Naive thymus-derived CD4-positive, alpha-beta T cell (primary cell): Measurements from ENCODE around the gene NPC1. TPM values are rescaled to one million over a fixed set of nuclear protein-coding genes. Genes with fewer than 3 reads are reported as not detected.
A peak's percentile ranks its signal among the peaks of the same experiment; 100 is the strongest.

Experiments
- ATAC-seq: fragments of 150-1000 bp; cut with Tn5 transposase; 2 replicates; pipeline ENCODE4 v1.10.0; 2021; ENCODE audit warnings: mild to moderate bottlenecking, moderate library complexity
- CTCF ChIA-PET: fragments of 350-600 bp; sonication (Branson Sonifier 250); formaldehyde crosslinking; loops from one replicate; lab custom pipeline; 2021; ENCODE audit warnings: antibody characterized with exemption; lab: Charles Lee
- POLR2A ChIA-PET: fragments of 350-600 bp; sonication (Branson Sonifier 250); formaldehyde crosslinking; loops from one replicate; lab custom pipeline; 2021; ENCODE audit warnings: antibody characterized with exemption, inconsistent platforms; lab: Charles Lee
- DNase-seq, 9 donors: peaks; one replicate each; pipeline versions ENCODE4 v3.0.0 to v3.0.0-alpha.2; 2020 to 2022; ENCODE audit warnings: mixed read lengths in 1 of 9
- H3K27ac ChIP-seq: one replicate; pipeline ENCODE4 v1.7.0; 2013; ENCODE audit warnings: mild to moderate bottlenecking, low read depth, low read length, moderate library complexity
- H3K27me3 ChIP-seq, 2 donors: one replicate each; pipeline ENCODE4 v1.7.0; 2013; ENCODE audit warnings: low read length in 2 of 2, mild to moderate bottlenecking in 2 of 2, moderate library complexity in 2 of 2; ENCODE audit not compliant: control insufficient read depth in 2 of 2, insufficient read depth in 2 of 2
- H3K36me3 ChIP-seq, 3 experiments: 1 replicate in 2 of 3; 2 replicates in 1 of 3; pipeline ENCODE4 v1.7.0; 2013; ENCODE audit warnings: low read length in 3 of 3, mild to moderate bottlenecking in 3 of 3, moderate library complexity in 1 of 3; ENCODE audit not compliant: insufficient read depth in 3 of 3, control insufficient read depth in 2 of 3
- H3K4me1 ChIP-seq, 2 donors: one replicate each; pipeline ENCODE4 v1.7.0; 2013; ENCODE audit warnings: low read length in 2 of 2, mild to moderate bottlenecking in 2 of 2, moderate library complexity in 1 of 2; ENCODE audit not compliant: control insufficient read depth in 2 of 2, insufficient read depth in 2 of 2
- H3K4me3 ChIP-seq: 2 replicates; pipeline ENCODE4 v1.7.0; 2013; ENCODE audit warnings: mild to moderate bottlenecking, low read length
- H3K9me3 ChIP-seq, 3 experiments: 1 replicate in 2 of 3; 2 replicates in 1 of 3; pipeline ENCODE4 v1.7.0; 2013; ENCODE audit warnings: low read length in 3 of 3; ENCODE audit not compliant: control insufficient read depth in 2 of 3
- H3K27ac Mint-ChIP-seq, 9 donors: one replicate each; pipeline ENCODE4 v1.8.0; 2020 to 2022; ENCODE audit warnings: mixed read lengths in 9 of 9, mild to moderate bottlenecking in 8 of 9, moderate library complexity in 5 of 9, inconsistent platforms in 2 of 9
- H3K27me3 Mint-ChIP-seq, 5 donors: one replicate each; pipeline ENCODE4 v1.8.0; 2021 to 2022; ENCODE audit warnings: mixed read lengths in 5 of 5, mild to moderate bottlenecking in 1 of 5
- H3K36me3 Mint-ChIP-seq, 5 donors: one replicate each; pipeline ENCODE4 v1.8.0; 2020 to 2022; ENCODE audit warnings: mixed read lengths in 5 of 5, mild to moderate bottlenecking in 3 of 5, inconsistent platforms in 1 of 5
- H3K4me1 Mint-ChIP-seq, 7 donors: one replicate each; pipeline ENCODE4 v1.8.0; 2020 to 2022; ENCODE audit warnings: mixed read lengths in 7 of 7, mild to moderate bottlenecking in 3 of 7, inconsistent platforms in 1 of 7
- H3K4me3 Mint-ChIP-seq, 10 donors: one replicate each; pipeline ENCODE4 v1.8.0; 2020 to 2022; ENCODE audit warnings: mild to moderate bottlenecking in 10 of 10, mixed read lengths in 10 of 10, moderate library complexity in 6 of 10, inconsistent platforms in 2 of 10
- H3K9me3 Mint-ChIP-seq, 11 donors: one replicate each; pipeline ENCODE4 v1.8.0; 2020 to 2022; ENCODE audit warnings: mixed read lengths in 11 of 11, mild to moderate bottlenecking in 4 of 11, inconsistent platforms in 1 of 11, moderate library complexity in 1 of 11
- intact Hi-C, 2 donors: fragments of 100-400 bp; cut with micrococcal nuclease; formaldehyde crosslinking; loops; one replicate each; pipeline ENCODE4 v1.15.1; 2023
- polyA plus RNA-seq, 2 donors: library from polyadenylated mRNA; unstranded; fragments of 300-500 nt; fragmentation: Illumina TruSeq; gene quantifications; one replicate each; pipeline ENCODE4 v1.2.3, GENCODE V29; 2021
- total RNA-seq, 6 experiments: library from RNA in 5 of 6; stranded (reverse) in 5 of 6; gene quantifications; 1 replicate in 5 of 6; 2 replicates in 1 of 6; pipeline ENCODE4 v1.2.3 and lab custom pipeline; 2021 to 2026

NPC1 gene
- total and polyA plus RNA-seq, 7 experiments from 2014 or later = 4.6 to 49.3 (median 29.9) TPM

- H3K27me3 Mint-ChIP-seq = no peaks in the 10 kb centered on the region
- Histone ChIP-seq H3K36me3 (peaks cover 0 to 37% (median 22%) of the 10 kb centered on the region in 3 experiments), H3K27ac (no peak overlapping the region), H3K9me3 (no peaks in the 10 kb centered on the region), H3K27me3 (no peaks in the 10 kb centered on the region), H3K4me1 (peaks cover 8 to 45% of the 10 kb centered on the region in 2 donors), H3K4me3 (no peak overlapping the region)
- H3K4me1 Mint-ChIP-seq = peaks cover 12 to 34% (median 22%) of the 10 kb centered on the region in 7 donors
- ATAC-seq (no peak), DNase-seq (no peak)
- H3K36me3 Mint-ChIP-seq = peaks cover 24 to 59% (median 33%) of the 10 kb centered on the region in 5 donors
- intact Hi-C loops = no loop called here
- no peak overlapping the region for H3K27ac Mint-ChIP-seq
- ChIA-PET CTCF (interaction anchor here (0.5 to 1.0 kb wide), 2 partner anchors 10 to 55 kb away, joined by 3 to 4 read pairs; no protein-coding TSS in a partner anchor), POLR2A (no interaction called here)
- H3K4me3 Mint-ChIP-seq = no peak overlapping the region
- peaks cover 0 to 1% (median 0%) of the 10 kb centered on the region in 11 donors for H3K9me3 Mint-ChIP-seq
These were observed 16.8 kb downstream of the NPC1 start for GRCh38 chr18:23569299-23570063.

GRCh38 chr18:23568281-23569138, 17.8 kb downstream of the NPC1 start:
- CTCF ChIA-PET = interaction anchor here (0.5 to 1.0 kb wide), 3 partner anchors 11 to 56 kb away, joined by 3 to 4 read pairs (median 3); no protein-coding TSS in a partner anchor
- Mint-ChIP-seq H3K4me1 (peaks cover 3 to 28% (median 12%) of the 10 kb centered on the region in 7 donors), H3K27me3 (no peaks in the 10 kb centered on the region)

GRCh38 chr18:23567671-23568070, 18.6 kb downstream of the NPC1 start:
- H3K4me1 Mint-ChIP-seq = peaks cover 0 to 25% (median 7%) of the 10 kb centered on the region in 7 donors

More at GRCh38 chr18:23568281-23569138, 17.8 kb downstream of the NPC1 start:
- Histone ChIP-seq H3K9me3 (no peaks in the 10 kb centered on the region), H3K36me3 (peaks cover 0 to 42% (median 22%) of the 10 kb centered on the region in 3 experiments), H3K4me3 (no peak overlapping the region), H3K4me1 (peaks cover 0 to 36% of the 10 kb centered on the region in 2 donors), H3K27me3 (no peaks in the 10 kb centered on the region), H3K27ac (no peak overlapping the region)
- Mint-ChIP-seq H3K4me3 (no peak overlapping the region), H3K9me3 (peaks cover 0 to 1% (median 0%) of the 10 kb centered on the region in 11 donors), H3K27ac (peak overlapping the region in 1 of 9 donors; percentile 17), H3K36me3 (peaks cover 24 to 64% (median 33%) of the 10 kb centered on the region in 5 donors)
- intact Hi-C loops = no loop called here
- POLR2A ChIA-PET = no interaction called here
- no peak for ATAC-seq
- no peak for DNase-seq

GRCh38 chr18:23565916-23566547, 20.3 kb downstream of the NPC1 start:
- intact Hi-C loops = no loop called here
- ATAC-seq (no peak), DNase-seq (no peak)
- H3K9me3 Mint-ChIP-seq = peaks cover 0 to 1% (median 0%) of the 10 kb centered on the region in 11 donors
- H3K36me3 Mint-ChIP-seq = peaks cover 27 to 73% (median 42%) of the 10 kb centered on the region in 5 donors
- no peaks in the 10 kb centered on the region for H3K9me3 ChIP-seq
- H3K4me3 ChIP-seq = no peak overlapping the region
- no peaks in the 10 kb centered on the region for H3K27me3 ChIP-seq
- H3K27ac ChIP-seq = no peak overlapping the region
- peaks cover 0 to 18% (median 0%) of the 10 kb centered on the region in 7 donors for H3K4me1 Mint-ChIP-seq
- H3K4me3 Mint-ChIP-seq = no peak overlapping the region
- no peaks in the 10 kb centered on the region for H3K27me3 Mint-ChIP-seq
- peaks cover 0 to 19% of the 10 kb centered on the region in 2 donors for H3K4me1 ChIP-seq
- H3K27ac Mint-ChIP-seq = peak overlapping the region in 1 of 9 donors; percentile 2
- ChIA-PET CTCF (no interaction called here), POLR2A (interaction anchor here (0.7 kb wide), 1 partner anchor 25 kb away, joined by 3 read pairs; no protein-coding TSS in a partner anchor)
- H3K36me3 ChIP-seq = peaks cover 0 to 51% (median 18%) of the 10 kb centered on the region in 3 experiments

More at GRCh38 chr18:23567671-23568070, 18.6 kb downstream of the NPC1 start:
- ChIA-PET POLR2A (no interaction called here), CTCF (no interaction called here)
- H3K27me3 ChIP-seq = no peaks in the 10 kb centered on the region
- no peak overlapping the region for H3K27ac ChIP-seq
- no peak overlapping the region for H3K4me3 ChIP-seq
- DNase-seq (no peak), ATAC-seq (no peak)
- Mint-ChIP-seq H3K27me3 (no peaks in the 10 kb centered on the region), H3K27ac (peak overlapping the region in 1 of 9 donors; percentile 16), H3K36me3 (peaks cover 24 to 68% (median 34%) of the 10 kb centered on the region in 5 donors), H3K4me3 (no peak overlapping the region), H3K9me3 (peaks cover 0 to 1% (median 0%) of the 10 kb centered on the region in 11 donors)
- intact Hi-C loops = no loop called here
- no peaks in the 10 kb centered on the region for H3K9me3 ChIP-seq
- peaks cover 0 to 32% of the 10 kb centered on the region in 2 donors for H3K4me1 ChIP-seq
- H3K36me3 ChIP-seq = peaks cover 0 to 49% (median 18%) of the 10 kb centered on the region in 3 experiments

GRCh38 chr18:23563377-23564043, 22.8 kb downstream of the NPC1 start:
- peaks cover 0 to 56% (median 13%) of the 10 kb centered on the region in 3 experiments for H3K36me3 ChIP-seq
- Mint-ChIP-seq H3K36me3 (peaks cover 28 to 65% (median 36%) of the 10 kb centered on the region in 5 donors), H3K4me1 (peaks cover 0 to 6% (median 0%) of the 10 kb centered on the region in 7 donors), H3K9me3 (peaks cover 0 to 1% (median 0%) of the 10 kb centered on the region in 11 donors), H3K27me3 (no peaks in the 10 kb centered on the region), H3K4me3 (no peak overlapping the region), H3K27ac (no peak overlapping the region)
- intact Hi-C loops = no loop called here
- H3K27ac ChIP-seq = no peak overlapping the region
- DNase-seq = no peak
- H3K27me3 ChIP-seq = no peaks in the 10 kb centered on the region
- ChIA-PET POLR2A (no interaction called here), CTCF (no interaction called here)
- H3K9me3 ChIP-seq = no peaks in the 10 kb centered on the region
- H3K4me1 ChIP-seq = peaks cover 0 to 5% of the 10 kb centered on the region in 2 donors
- no peak overlapping the region for H3K4me3 ChIP-seq
- peak; percentile 71 for ATAC-seq
